GM18511 (cell line): Measurements from ENCODE around the gene SLC27A3.
A peak's percentile ranks its signal among the peaks of the same experiment; 100 is the strongest.
"Not testable (repeated sequence)": the region's sequence is repeated elsewhere in the genome, so short reads cannot be mapped to it uniquely, and the experiment has no call there.

Experiments used
- ATAC-seq: cut with Tn5 transposase; IDR thresholded peaks from one replicate; pipeline ENCODE4 v1.9.1; 2021; ENCODE audit warnings: mild to moderate bottlenecking, moderate library complexity; ENCODE audit not compliant: unreplicated experiment

SLC27A3 gene

DNA sequence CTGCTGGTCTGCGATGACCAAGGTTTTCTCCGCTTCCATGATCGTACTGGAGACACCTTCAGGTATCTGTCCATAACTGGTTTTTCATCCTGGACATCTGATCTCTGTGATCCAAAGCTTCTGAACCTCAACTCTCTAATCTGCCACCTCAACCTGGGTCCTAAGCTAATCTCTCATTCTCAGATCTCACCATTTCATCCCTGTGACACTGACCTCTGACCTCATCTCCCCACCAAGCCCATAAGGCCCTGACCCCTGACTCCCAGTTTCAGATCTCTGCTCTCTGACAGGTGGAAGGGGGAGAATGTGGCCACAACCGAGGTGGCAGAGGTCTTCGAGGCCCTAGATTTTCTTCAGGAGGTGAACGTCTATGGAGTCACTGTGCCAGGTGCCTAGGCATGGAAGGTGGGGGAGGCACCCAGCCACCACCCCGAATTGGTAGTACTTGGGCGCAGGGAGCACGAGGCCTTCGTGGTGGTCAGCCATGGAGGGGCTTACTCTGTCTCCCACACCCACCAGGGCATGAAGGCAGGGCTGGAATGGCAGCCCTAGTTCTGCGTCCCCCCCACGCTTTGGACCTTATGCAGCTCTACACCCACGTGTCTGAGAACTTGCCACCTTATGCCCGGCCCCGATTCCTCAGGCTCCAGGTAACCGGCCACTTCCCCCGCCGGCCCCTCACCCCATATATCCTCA is 3.8 kb downstream of the SLC27A3 start:
- no peak for ATAC-seq

- ATAC-seq: no peak
Measured at GRCh38 chr1:153779781-153780541, 4.8 kb downstream of the SLC27A3 start.

GRCh38 chr1:153780551-153780950 is 5.3 kb downstream of the SLC27A3 start:
- no peak for ATAC-seq

DNA sequence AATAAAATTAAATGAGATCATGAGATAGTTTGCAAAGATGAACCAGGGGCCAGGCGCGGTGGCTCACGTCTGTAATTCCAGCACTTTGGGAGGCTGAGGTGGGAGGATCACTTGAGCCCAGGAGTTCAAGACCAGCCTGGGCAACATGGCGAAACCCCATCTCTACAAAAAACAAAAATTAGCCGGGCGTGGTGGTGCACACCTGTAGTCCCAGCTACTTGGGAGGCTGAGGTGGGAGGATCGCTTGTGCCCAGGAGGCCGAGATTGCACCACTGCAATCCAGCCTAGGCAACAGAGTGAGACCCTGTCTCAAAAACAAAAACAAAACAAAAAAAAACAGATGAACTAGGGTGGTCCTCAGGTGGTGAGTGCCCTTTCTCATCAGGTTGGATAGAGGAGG is 7.4 kb downstream of the SLC27A3 start:
- not testable (repeated sequence) for ATAC-seq

GRCh38 chr1:153783233-153784190 is 8.3 kb downstream of the SLC27A3 start:
- ATAC-seq: peak; percentile 89

DNA sequence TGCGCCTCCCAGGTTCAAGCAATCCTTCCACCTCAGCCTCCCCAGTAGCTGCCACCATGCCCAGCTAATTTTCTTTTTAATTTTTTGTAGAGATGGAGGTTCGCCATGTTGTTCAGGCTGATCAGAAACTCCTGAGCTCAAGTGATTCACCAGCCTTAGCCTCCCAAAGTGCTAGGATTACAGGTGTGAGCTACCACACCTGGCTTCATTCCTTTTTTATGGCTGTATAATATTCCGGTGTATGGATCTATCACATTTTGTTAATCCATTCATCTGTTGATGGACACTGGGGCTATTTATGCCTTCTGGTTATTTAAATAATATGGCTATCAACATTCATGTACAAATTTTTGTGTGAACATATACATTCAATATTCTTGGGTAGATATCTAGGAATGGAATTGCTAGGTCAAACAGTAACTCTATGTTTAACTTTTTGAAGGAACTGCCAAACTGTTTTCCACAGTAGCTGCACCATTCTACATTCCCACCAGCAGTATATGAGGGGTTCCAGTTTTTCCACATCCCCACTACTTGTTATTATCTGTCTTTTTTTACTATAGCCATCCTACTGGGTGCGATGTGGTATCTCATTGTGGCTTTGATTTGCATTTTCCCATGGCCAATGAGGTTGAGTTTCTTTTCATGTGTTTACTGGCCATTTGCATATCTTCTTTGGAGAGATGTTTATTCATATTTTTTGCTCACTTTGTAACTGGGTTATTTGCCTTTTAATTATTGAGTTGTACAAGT is 11.0 kb downstream of the SLC27A3 start:
- ATAC-seq: no peak

GRCh38 chr1:153789478-153790034 is 14.3 kb downstream of the SLC27A3 start:
- no peak for ATAC-seq

GRCh38 chr1:153790313-153790965 is 15.2 kb downstream of the SLC27A3 start:
- peak; percentile 2 for ATAC-seq

DNA sequence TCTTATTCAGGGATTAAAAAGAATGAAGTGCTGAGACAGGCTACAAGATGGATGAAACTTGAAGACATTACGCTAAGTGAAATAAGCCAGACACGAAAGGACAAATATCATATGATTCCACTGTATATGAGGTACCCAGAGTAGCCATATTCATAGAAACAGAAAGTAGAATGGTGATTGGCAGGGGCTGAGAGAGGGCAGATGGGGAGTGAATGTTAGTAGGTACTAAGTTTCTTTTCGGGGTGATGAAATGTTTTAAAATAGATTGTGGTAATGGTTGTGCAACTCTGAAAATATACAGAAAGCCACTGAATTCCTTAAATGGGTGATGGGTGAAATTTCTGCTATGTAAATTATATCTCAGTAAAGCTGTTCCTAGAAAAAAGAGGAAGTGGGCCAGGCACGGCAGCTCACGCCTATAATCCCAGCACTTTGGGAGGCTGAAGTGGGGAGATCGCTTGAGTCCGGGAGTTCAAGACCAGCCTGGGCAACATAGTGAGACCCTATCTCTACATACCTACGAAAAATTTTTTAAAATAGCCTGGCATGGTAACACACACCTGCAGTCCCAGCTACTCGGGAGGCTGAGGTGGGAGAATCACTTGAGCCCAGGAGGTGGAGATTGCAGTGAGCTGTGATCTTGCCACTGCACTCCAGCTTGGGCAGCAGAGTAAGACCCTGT is 15.9 kb downstream of the SLC27A3 start:
- peak; percentile 92 for ATAC-seq

DNA sequence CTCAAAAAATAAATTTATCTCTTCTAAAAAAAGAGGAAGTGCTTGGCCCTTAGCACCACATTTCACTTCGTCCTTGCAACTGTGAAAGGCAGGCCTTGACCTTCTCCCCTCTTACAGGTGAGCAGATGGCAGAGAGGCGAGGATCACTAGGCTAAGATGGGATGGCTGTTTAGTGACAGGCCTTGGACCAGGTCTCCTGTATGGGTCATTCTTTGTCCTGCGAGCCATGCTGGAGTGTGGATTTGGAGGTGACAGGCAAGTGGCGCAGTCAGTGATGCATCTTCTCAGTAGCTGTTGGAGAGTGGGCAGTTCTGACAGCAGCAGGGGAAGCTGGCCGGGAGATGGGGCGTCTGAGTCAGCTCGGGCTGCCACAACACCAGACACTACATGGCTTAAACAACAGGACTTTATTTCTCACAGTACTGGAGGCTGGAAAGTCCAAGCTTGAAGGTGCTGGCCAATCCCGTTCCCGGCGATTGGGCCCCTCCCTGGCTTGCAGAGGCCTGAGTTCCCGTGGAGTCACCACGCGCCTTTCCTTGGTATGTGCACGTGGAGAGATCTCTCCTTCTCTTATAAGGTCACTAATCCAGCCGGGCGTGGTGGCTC is 16.5 kb downstream of the SLC27A3 start:
- peak; percentile 21 for ATAC-seq

DNA sequence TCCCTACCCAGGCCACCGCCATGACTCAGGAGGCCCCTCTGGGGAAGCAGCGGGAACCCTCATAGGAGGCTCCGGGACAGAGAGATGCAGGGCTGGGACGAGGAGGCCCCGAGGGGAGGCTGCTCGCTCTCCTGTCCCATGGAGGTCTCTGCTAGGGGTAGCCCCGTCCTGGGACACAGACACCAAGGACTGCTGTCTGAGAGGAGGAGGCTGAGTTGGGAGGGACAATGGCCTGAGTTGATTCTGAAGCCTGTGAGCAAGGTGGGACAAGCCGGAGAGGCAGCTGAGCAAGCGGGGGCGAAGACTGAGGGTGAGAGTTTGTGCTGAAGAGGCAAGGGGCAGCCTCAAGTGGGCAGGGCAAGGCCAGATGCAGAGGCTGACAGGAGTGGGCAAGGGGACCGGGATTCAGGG is 17.4 kb downstream of the SLC27A3 start:
- no peak for ATAC-seq

GRCh38 chr1:153793261-153793972 is 18.2 kb downstream of the SLC27A3 start:
- ATAC-seq: no peak

GRCh38 chr1:153793973-153794615 is 18.9 kb downstream of the SLC27A3 start:
- no peak for ATAC-seq

DNA sequence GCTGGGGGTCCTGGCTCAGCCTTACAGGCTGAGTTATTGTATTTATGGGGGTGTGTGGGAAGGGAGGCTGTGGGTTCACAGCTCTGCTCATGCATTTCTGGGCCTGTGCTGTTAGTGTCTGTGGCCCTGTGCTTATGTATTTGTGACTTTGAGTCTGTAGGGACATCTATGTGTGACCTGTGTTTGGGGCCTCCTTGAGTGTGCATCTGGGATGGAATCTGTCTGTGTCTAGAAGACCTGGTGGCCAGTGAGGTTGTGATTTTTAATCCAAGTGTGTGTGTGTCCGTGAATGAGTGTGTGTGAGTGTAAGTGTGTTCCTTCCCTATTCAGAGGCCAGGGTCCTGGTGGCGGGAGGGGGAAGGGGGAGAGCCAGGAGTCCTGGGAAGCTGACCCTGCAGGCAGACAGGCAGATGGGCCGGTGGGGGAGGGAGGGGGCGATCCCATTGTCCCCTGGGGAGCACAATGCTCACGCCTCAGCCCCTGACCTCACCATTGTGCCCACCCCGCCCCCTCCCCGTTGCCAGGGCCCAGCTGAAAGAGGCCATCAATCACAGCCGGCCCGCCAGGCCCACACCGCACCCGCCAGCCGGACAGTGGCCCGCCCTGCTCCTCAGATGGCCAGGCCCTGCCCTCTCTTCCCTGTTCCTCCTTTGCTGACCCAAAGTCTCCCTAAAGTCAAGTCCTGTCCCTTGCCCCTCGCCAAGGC is 19.6 kb downstream of the SLC27A3 start:
- ATAC-seq: no peak

- no peak for ATAC-seq
Measured at GRCh38 chr1:153795330-153795837, 20.2 kb downstream of the SLC27A3 start.

DNA sequence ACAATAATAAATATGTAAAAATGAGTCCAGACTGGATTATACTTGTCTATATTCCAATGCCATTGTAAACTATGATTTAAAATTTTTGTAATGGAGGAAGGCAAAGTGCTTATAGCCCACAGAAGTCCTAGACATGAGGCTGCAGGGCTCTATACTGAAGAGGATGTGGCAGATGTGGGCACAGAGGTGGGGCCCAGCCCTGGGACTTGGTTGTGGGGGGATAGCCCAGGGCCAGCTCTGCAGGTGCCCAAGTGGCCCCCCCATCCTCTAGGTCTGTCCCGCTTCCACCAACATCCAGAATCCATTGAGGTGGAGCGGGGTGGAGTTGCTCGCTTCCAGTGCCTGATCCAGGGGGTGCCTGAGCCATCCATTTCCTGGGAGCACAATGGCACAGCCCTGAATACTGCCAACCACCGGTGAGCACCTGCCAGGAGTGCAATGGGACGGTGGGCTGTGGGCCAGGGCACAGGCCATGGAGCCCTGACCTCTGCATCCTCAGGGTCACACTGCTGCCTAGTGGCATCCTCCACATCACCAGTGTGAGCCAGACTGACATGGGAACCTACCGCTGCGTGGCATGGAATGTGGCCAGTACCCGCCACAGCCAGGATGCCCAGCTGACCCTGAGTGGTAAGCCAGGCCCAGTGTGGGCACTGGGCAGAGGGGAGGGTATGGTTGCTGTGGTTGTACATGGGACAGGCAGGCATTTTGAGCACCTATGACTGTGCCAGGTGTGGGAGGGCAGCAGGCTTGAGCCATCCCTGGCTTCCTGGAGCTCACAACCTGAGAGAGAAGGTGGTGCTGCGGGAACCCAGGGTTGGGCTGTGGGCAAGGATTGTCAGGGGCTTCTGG is 21.0 kb downstream of the SLC27A3 start:
- ATAC-seq: no peak
